HT1080 (cell line): ENCODE data around the gene C3orf70. TPM values are rescaled to one million over a fixed set of nuclear protein-coding genes. Genes with fewer than 3 reads are reported as not detected.
A peak's percentile ranks its signal among the peaks of the same experiment; 100 is the strongest.

Experiments
- DNase-seq: peaks from one replicate; pipeline ENCODE4 v3.0.0-alpha.2; 2015; ENCODE audit warnings: low read depth
- total RNA-seq: library from RNA; depleted of rRNA; stranded (reverse); fragments of >200 nt; shearing (Covaris generic); gene quantifications from 2 replicates; pipeline ENCODE4 v1.2.3, GENCODE V29; 2014

The C3orf70 gene
- total RNA-seq, 1 experiment from 2014 or later, result 2.6 TPM

GRCh38 chr3:185089343-185089742 lies 63.5 kb downstream of the C3orf70 start:
- DNase-seq, result peak; percentile 29

GRCh38 chr3:185087419-185087818 lies 65.4 kb downstream of the C3orf70 start:
- no peak for DNase-seq

GRCh38 chr3:185084901-185085300 lies 68.0 kb downstream of the C3orf70 start:
- DNase-seq, result no peak

GRCh38 chr3:185084402-185084801 lies 68.5 kb downstream of the C3orf70 start:
- no peak for DNase-seq

GRCh38 chr3:185082829-185083228 lies 70.0 kb downstream of the C3orf70 start:
- no peak for DNase-seq

GRCh38 chr3:185082149-185082548 lies 70.7 kb downstream of the C3orf70 start:
- DNase-seq, result no peak

- DNase-seq, result no peak
These were observed 71.3 kb downstream of the C3orf70 start for GRCh38 chr3:185081521-185081920.

GRCh38 chr3:185079625-185080024 lies 73.2 kb downstream of the C3orf70 start:
- no peak for DNase-seq

- no peak for DNase-seq
These were observed 76.6 kb downstream of the C3orf70 start for GRCh38 chr3:185076219-185076618.

- DNase-seq, result no peak
These were observed 77.3 kb downstream of the C3orf70 start for GRCh38 chr3:185075547-185075946.

GRCh38 chr3:185071287-185071800 lies 81.5 kb downstream of the C3orf70 start:
- DNase-seq, result no peak

GRCh38 chr3:185070491-185071286 lies 82.2 kb downstream of the C3orf70 start:
- peak; percentile 58 for DNase-seq

GRCh38 chr3:185069037-185070030 lies 83.5 kb downstream of the C3orf70 start:
- DNase-seq, result no peak

GRCh38 chr3:185067173-185067572 lies 85.7 kb downstream of the C3orf70 start:
- no peak for DNase-seq

- no peak for DNase-seq
These were observed 86.6 kb downstream of the C3orf70 start for GRCh38 chr3:185066251-185066650.

GRCh38 chr3:185065059-185065458 lies 87.8 kb downstream of the C3orf70 start:
- DNase-seq, result no peak

GRCh38 chr3:185063431-185063830 lies 89.4 kb downstream of the C3orf70 start:
- DNase-seq, result no peak

- DNase-seq, result no peak
These were observed 90.7 kb downstream of the C3orf70 start for GRCh38 chr3:185062191-185062590.

GRCh38 chr3:185060655-185061054 lies 92.2 kb downstream of the C3orf70 start:
- DNase-seq, result no peak

GRCh38 chr3:185059766-185060165 lies 93.1 kb downstream of the C3orf70 start:
- no peak for DNase-seq

GRCh38 chr3:185058796-185059195 lies 94.1 kb downstream of the C3orf70 start:
- no peak for DNase-seq

GRCh38 chr3:185057829-185058228 lies 95.0 kb downstream of the C3orf70 start:
- DNase-seq, result no peak
